ENCODE results near the gene COL13A1.
A peak's percentile ranks its signal among the peaks of the same experiment; 100 is the strongest.

The COL13A1 gene

DNA sequence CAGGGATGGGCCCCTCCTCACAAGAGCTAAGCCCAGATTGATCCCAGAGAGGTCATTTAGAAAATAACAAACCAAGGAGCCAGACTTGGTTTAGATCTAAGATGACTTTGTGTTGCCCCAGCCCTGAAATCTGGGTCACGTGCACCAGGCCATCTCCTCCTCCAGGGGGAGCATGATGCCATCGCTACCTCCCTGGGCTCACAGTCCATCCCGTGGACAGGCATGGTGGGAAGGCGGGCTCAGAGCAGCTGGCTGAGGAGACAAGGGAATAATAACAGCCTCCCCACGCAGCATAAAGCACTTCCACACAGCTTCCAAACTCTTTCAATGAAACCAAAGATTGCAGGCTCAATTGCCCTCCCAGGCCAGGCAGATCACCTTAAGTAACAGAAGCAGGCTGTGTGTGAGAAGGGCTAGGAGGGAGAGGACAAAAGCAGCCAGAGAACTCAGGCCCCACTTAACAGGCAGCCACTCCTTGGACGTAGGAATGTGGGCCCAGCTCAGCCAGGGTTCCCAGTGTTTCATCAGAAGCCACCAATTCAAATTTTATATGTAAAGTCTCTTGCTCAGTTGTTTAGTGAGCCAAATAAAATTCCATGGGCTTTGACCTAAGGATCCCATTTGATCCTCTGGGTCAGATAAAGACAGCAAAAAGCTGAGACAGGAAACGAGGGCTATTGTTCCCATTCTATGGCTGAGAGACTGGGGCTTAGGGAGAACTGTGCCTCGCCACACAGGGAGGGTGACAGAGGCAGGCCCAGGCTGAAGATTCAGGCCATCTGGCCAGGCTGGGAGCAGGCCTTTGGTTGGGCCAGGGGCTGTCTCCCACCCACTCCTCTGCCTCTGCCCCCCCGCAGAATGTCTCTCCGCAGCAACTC, 100.2 kb downstream of the COL13A1 start:
- Histone ChIP-seq H3K4me1 (ENCODE audit: control extremely low read depth in 1 of 4, control insufficient read depth in 4 of 4, insufficient read depth in 4 of 4, low read length in 3 of 4) (no peaks in the 10 kb centered on the region), H3K27ac (ENCODE audit: insufficient read depth in 1 of 2, low read depth in 1 of 2, low read length in 2 of 2, poor library complexity in 1 of 2, severe bottlenecking in 2 of 2) (no peak overlapping the region), H3K9me3 (ENCODE audit: control extremely low read depth in 1 of 5, control insufficient read depth in 4 of 5, insufficient read depth in 2 of 5, low read depth in 1 of 5, low read length in 4 of 5) (no peaks in the 10 kb centered on the region), H3K4me3 (ENCODE audit: control insufficient read depth in 1 of 7, extremely low read depth in 1 of 7, insufficient read depth in 4 of 7, low read depth in 2 of 7, low read length in 6 of 7) (no peak overlapping the region), H3K36me3 (ENCODE audit: control insufficient read depth in 4 of 4, insufficient read depth in 4 of 4, low read length in 3 of 4) (no peaks in the 10 kb centered on the region), H3K27me3 (replicated peaks in 2 of 5; ENCODE audit: control insufficient read depth in 4 of 5, insufficient read depth in 5 of 5, low read length in 4 of 5) (peaks cover 0 to 1% (median 0%) of the 10 kb centered on the region in 5 experiments)
- CTCF ChIA-PET = interaction anchor here (1.1 to 4.0 kb wide), 8 partner anchors 9 to 257 kb away, joined by 3 to 20 read pairs (median 4); no protein-coding TSS in a partner anchor
- peak; percentile 21 to 40 (median 30) for DNase-seq
- 86% methylated on average over 5 of the region's 10 CpGs for WGBS (ENCODE audit: insufficient coverage)
- POLR2A ChIA-PET = no interaction called here

DNA sequence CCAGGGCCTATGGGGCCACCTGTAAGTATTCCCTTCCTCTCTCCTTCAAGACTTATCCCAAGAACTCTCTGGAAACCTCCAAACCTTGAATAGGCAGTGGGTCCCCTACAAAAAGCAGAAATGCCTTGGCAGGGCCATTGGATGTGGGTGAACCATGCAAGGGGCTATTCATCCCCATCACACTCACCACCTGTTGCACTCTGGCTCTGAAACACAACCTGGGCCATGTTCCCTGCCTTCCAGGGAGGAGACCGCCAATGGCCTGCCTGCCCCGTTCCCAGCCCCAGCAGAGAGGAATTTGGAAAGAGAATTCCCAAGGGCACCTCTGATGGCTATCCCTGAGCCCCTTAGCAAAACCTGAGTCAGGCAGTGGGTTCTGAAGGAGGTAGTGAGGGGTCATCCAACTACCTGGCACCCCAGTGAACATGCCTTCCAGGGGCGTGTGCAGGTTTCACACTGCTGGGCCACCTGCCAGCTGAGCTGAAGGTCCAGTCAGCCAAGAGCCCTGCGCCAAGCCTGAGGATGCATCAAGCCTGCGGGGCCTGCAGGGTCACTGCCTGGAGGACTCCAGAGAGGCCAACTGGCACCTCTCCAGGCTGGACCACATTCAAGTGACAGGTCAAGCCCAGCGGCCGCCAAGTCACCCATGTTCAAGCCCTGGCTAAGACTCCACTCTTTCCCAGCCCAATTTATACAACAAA, 101.3 kb downstream of the COL13A1 start:
- ChIA-PET POLR2A (no interaction called here), CTCF (interaction anchor here (3.0 kb wide), 1 partner anchor 12 kb away, joined by 11 read pairs; no protein-coding TSS in a partner anchor)
- no peak for DNase-seq
- Histone ChIP-seq H3K27ac (ENCODE audit: insufficient read depth in 1 of 2, low read depth in 1 of 2, low read length in 2 of 2, poor library complexity in 1 of 2, severe bottlenecking in 2 of 2) (no peak overlapping the region), H3K36me3 (ENCODE audit: control insufficient read depth in 4 of 4, insufficient read depth in 4 of 4, low read length in 3 of 4) (no peaks in the 10 kb centered on the region), H3K9me3 (ENCODE audit: control extremely low read depth in 1 of 5, control insufficient read depth in 4 of 5, insufficient read depth in 2 of 5, low read depth in 1 of 5, low read length in 4 of 5) (no peaks in the 10 kb centered on the region), H3K4me3 (ENCODE audit: control insufficient read depth in 1 of 7, extremely low read depth in 1 of 7, insufficient read depth in 4 of 7, low read depth in 2 of 7, low read length in 6 of 7) (no peak overlapping the region), H3K4me1 (ENCODE audit: control extremely low read depth in 1 of 4, control insufficient read depth in 4 of 4, insufficient read depth in 4 of 4, low read length in 3 of 4) (no peaks in the 10 kb centered on the region), H3K27me3 (replicated peaks in 2 of 5; ENCODE audit: control insufficient read depth in 4 of 5, insufficient read depth in 5 of 5, low read length in 4 of 5) (peaks cover 0 to 5% (median 0%) of the 10 kb centered on the region in 5 experiments)
- WGBS (ENCODE audit: insufficient coverage) = 92% methylated on average over 5 of the region's 7 CpGs

DNA sequence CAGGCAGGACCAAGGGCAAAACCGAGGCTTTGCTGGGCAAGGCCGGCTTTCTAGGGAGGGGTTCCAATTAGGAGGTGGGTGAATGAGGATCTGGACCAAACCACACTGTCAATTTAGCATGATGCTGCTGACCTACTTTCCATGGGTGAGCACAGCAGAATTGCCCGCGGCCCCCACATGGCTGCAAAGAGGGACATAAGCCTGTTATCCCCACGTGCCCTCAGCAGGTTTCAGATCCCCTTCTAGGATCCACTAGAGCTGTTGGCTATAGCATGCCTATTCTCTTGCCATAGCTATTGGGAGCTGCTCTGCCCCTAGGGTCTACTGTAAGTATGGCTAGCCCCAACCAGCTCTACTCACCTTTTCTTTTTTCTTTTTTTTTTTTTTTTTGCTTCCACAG, 102.8 kb downstream of the COL13A1 start:
- Histone ChIP-seq H3K36me3 (ENCODE audit: control insufficient read depth in 4 of 4, insufficient read depth in 4 of 4, low read length in 3 of 4) (no peaks in the 10 kb centered on the region), H3K27me3 (replicated peaks in 2 of 5; ENCODE audit: control insufficient read depth in 4 of 5, insufficient read depth in 5 of 5, low read length in 4 of 5) (peaks cover 0 to 6% (median 0%) of the 10 kb centered on the region in 5 experiments), H3K9me3 (ENCODE audit: control extremely low read depth in 1 of 5, control insufficient read depth in 4 of 5, insufficient read depth in 2 of 5, low read depth in 1 of 5, low read length in 4 of 5) (no peaks in the 10 kb centered on the region), H3K4me1 (ENCODE audit: control extremely low read depth in 1 of 4, control insufficient read depth in 4 of 4, insufficient read depth in 4 of 4, low read length in 3 of 4) (no peaks in the 10 kb centered on the region), H3K4me3 (ENCODE audit: control insufficient read depth in 1 of 7, extremely low read depth in 1 of 7, insufficient read depth in 4 of 7, low read depth in 2 of 7, low read length in 6 of 7) (no peak overlapping the region), H3K27ac (ENCODE audit: insufficient read depth in 1 of 2, low read depth in 1 of 2, low read length in 2 of 2, poor library complexity in 1 of 2, severe bottlenecking in 2 of 2) (no peak overlapping the region)
- POLR2A ChIA-PET = no interaction called here
- CTCF ChIA-PET = interaction anchor here (1.0 to 3.0 kb wide), 2 partner anchors 10 to 12 kb away, joined by 4 to 11 read pairs; no protein-coding TSS in a partner anchor
- DNase-seq = no peak
- 94% methylated on average over 5 of the region's 5 CpGs for WGBS (ENCODE audit: insufficient coverage)

DNA sequence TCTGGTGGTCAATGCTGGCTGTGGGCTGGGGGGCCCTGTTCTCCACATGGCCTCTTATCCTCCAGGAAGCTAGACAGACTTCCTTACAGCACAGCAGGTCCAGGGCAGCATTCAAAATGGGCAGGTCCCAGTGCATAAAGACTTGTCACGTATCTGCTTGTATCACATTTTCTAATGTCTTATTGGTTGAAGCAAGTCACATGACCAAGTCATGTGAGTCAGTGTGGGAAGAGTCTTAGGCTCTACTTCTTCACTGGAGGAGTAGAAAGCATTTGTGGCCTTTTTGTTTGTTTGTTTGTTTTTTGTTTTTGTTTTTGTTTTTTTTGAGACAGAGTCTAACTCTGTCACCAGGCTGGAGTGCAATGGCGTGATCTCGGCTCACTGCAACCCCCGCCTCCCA, 104.7 kb downstream of the COL13A1 start:
- no peaks in the 10 kb centered on the region for H3K9me3 ChIP-seq (ENCODE audit: control extremely low read depth in 1 of 5, control insufficient read depth in 4 of 5, insufficient read depth in 2 of 5, low read depth in 1 of 5, low read length in 4 of 5)
- H3K27me3 ChIP-seq (replicated peaks in 2 of 5; ENCODE audit: control insufficient read depth in 4 of 5, insufficient read depth in 5 of 5, low read length in 4 of 5) = peaks cover 0 to 6% (median 0%) of the 10 kb centered on the region in 5 experiments
- DNase-seq = no peak
- no peaks in the 10 kb centered on the region for H3K4me1 ChIP-seq (ENCODE audit: control extremely low read depth in 1 of 4, control insufficient read depth in 4 of 4, insufficient read depth in 4 of 4, low read length in 3 of 4)
- CTCF ChIA-PET = interaction anchor here (3.0 kb wide), 1 partner anchor 8 kb away, joined by 11 read pairs; no protein-coding TSS in a partner anchor
- no peak overlapping the region for H3K4me3 ChIP-seq (ENCODE audit: control insufficient read depth in 1 of 7, extremely low read depth in 1 of 7, insufficient read depth in 4 of 7, low read depth in 2 of 7, low read length in 6 of 7)
- WGBS (ENCODE audit: insufficient coverage) = 100% methylated on average over 1 of the region's 4 CpGs
- H3K27ac ChIP-seq (ENCODE audit: insufficient read depth in 1 of 2, low read depth in 1 of 2, low read length in 2 of 2, poor library complexity in 1 of 2, severe bottlenecking in 2 of 2) = no peak overlapping the region
- POLR2A ChIA-PET = no interaction called here
- H3K36me3 ChIP-seq (ENCODE audit: control insufficient read depth in 4 of 4, insufficient read depth in 4 of 4, low read length in 3 of 4) = no peaks in the 10 kb centered on the region

DNA sequence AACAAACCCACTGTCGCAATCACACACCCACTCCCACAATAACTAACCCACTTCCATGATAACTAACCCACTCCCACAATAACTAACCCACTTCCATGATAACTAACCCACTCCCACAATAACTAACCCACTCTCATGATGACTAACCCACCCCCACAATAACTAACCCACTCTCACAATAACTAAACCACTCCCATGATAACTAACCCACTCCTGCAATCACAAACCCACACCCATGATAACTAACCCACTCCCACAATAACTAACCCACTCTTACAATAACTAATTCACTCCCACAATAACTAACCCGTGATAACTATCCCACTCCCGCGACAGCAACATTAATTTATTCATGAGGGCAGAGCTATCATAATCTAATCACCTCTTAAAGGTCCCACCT, 105.8 kb downstream of the COL13A1 start:
- 95% methylated on average over 4 of the region's 4 CpGs for WGBS (ENCODE audit: insufficient coverage)
- H3K9me3 ChIP-seq (ENCODE audit: control extremely low read depth in 1 of 5, control insufficient read depth in 4 of 5, insufficient read depth in 2 of 5, low read depth in 1 of 5, low read length in 4 of 5) = no peaks in the 10 kb centered on the region
- no peaks in the 10 kb centered on the region for H3K36me3 ChIP-seq (ENCODE audit: control insufficient read depth in 4 of 4, insufficient read depth in 4 of 4, low read length in 3 of 4)
- ChIA-PET CTCF (no interaction called here), POLR2A (no interaction called here)
- DNase-seq = no peak
- H3K27ac ChIP-seq (ENCODE audit: insufficient read depth in 1 of 2, low read depth in 1 of 2, low read length in 2 of 2, poor library complexity in 1 of 2, severe bottlenecking in 2 of 2) = no peak overlapping the region
- H3K27me3 ChIP-seq (replicated peaks in 2 of 5; ENCODE audit: control insufficient read depth in 4 of 5, insufficient read depth in 5 of 5, low read length in 4 of 5) = peaks cover 0 to 6% (median 0%) of the 10 kb centered on the region in 5 experiments
- no peak overlapping the region for H3K4me3 ChIP-seq (ENCODE audit: control insufficient read depth in 1 of 7, extremely low read depth in 1 of 7, insufficient read depth in 4 of 7, low read depth in 2 of 7, low read length in 6 of 7)
- peaks cover 0 to under 1% (median 0%) of the 10 kb centered on the region in 4 experiments for H3K4me1 ChIP-seq (ENCODE audit: control extremely low read depth in 1 of 4, control insufficient read depth in 4 of 4, insufficient read depth in 4 of 4, low read length in 3 of 4)

DNA sequence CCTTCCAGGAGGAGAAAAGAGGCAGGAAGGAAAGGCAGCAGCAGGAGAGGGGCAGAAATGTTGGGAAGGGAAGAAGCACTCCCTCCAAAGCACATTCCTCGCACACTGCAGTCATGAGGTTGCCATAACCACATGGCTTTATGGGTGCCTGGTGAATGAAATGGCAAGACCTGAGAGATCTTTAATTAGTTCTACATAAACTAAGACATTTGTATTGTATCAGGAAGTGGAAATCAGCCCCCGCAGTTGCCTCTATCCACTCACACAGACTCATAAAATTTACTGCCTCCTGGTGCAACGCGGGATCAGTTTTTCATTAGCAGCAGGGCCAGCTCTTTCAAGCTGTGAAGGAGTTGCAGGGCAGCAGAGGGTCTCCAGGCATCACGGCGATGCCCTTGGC, 106.4 kb downstream of the COL13A1 start:
- H3K36me3 ChIP-seq (ENCODE audit: control insufficient read depth in 4 of 4, insufficient read depth in 4 of 4, low read length in 3 of 4) = no peaks in the 10 kb centered on the region
- no peak overlapping the region for H3K27ac ChIP-seq (ENCODE audit: insufficient read depth in 1 of 2, low read depth in 1 of 2, low read length in 2 of 2, poor library complexity in 1 of 2, severe bottlenecking in 2 of 2)
- peaks cover 0 to 6% (median 0%) of the 10 kb centered on the region in 5 experiments for H3K27me3 ChIP-seq (replicated peaks in 2 of 5; ENCODE audit: control insufficient read depth in 4 of 5, insufficient read depth in 5 of 5, low read length in 4 of 5)
- no peaks in the 10 kb centered on the region for H3K9me3 ChIP-seq (ENCODE audit: control extremely low read depth in 1 of 5, control insufficient read depth in 4 of 5, insufficient read depth in 2 of 5, low read depth in 1 of 5, low read length in 4 of 5)
- peaks cover 0 to 4% (median 0%) of the 10 kb centered on the region in 4 experiments for H3K4me1 ChIP-seq (ENCODE audit: control extremely low read depth in 1 of 4, control insufficient read depth in 4 of 4, insufficient read depth in 4 of 4, low read length in 3 of 4)
- WGBS (ENCODE audit: insufficient coverage) = 71% methylated on average over 4 of the region's 6 CpGs
- CTCF ChIA-PET = no interaction called here
- no peak overlapping the region for H3K4me3 ChIP-seq (ENCODE audit: control insufficient read depth in 1 of 7, extremely low read depth in 1 of 7, insufficient read depth in 4 of 7, low read depth in 2 of 7, low read length in 6 of 7)
- no peak for DNase-seq
- POLR2A ChIA-PET = no interaction called here

DNA sequence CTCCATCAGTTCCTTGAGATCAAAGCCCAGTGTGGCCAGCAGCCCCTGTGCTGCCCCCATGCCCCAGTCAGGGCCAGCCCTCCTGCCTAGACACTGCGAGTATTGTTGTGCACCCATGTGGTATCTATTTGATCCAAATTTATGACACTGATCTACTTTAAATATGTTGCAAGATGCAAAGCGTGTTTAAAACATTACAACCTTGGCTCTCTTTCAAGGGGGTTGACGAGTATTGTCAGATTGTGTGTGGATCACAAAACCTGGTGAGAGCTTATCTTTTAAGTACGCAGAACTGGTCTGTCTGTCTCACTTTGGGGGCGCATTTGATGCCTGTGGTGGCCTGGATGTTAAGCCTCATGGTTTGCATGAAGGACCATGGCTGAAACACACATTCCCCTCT, 108.9 kb downstream of the COL13A1 start:
- no peak overlapping the region for H3K4me3 ChIP-seq (ENCODE audit: control insufficient read depth in 1 of 7, extremely low read depth in 1 of 7, insufficient read depth in 4 of 7, low read depth in 2 of 7, low read length in 6 of 7)
- H3K27me3 ChIP-seq (replicated peaks in 2 of 5; ENCODE audit: control insufficient read depth in 4 of 5, insufficient read depth in 5 of 5, low read length in 4 of 5) = peaks cover 0 to 6% (median 0%) of the 10 kb centered on the region in 5 experiments
- ChIA-PET CTCF (interaction anchor here (0.8 to 1.0 kb wide), 2 partner anchors 9 to 111 kb away, joined by 3 to 5 read pairs; no protein-coding TSS in a partner anchor), POLR2A (no interaction called here)
- H3K36me3 ChIP-seq (ENCODE audit: control insufficient read depth in 4 of 4, insufficient read depth in 4 of 4, low read length in 3 of 4) = no peaks in the 10 kb centered on the region
- H3K27ac ChIP-seq (ENCODE audit: insufficient read depth in 1 of 2, low read depth in 1 of 2, low read length in 2 of 2, poor library complexity in 1 of 2, severe bottlenecking in 2 of 2) = no peak overlapping the region
- H3K9me3 ChIP-seq (ENCODE audit: control extremely low read depth in 1 of 5, control insufficient read depth in 4 of 5, insufficient read depth in 2 of 5, low read depth in 1 of 5, low read length in 4 of 5) = no peaks in the 10 kb centered on the region
- DNase-seq = no peak
- WGBS (ENCODE audit: insufficient coverage) = 97% methylated on average over 5 of the region's 5 CpGs
- H3K4me1 ChIP-seq (ENCODE audit: control extremely low read depth in 1 of 4, control insufficient read depth in 4 of 4, insufficient read depth in 4 of 4, low read length in 3 of 4) = peaks cover 0 to 4% (median 0%) of the 10 kb centered on the region in 4 experiments

All from common myeloid progenitor, CD34-positive (primary cell).